Measurements from ENCODE around the gene ANKRD36C. TPM values are rescaled to one million over a fixed set of nuclear protein-coding genes. Genes with fewer than 3 reads are reported as not detected.
"Not testable (repeated sequence)": the region's sequence is repeated elsewhere in the genome, so short reads cannot be mapped to it uniquely, and the experiment has no call there.

ANKRD36C gene
- polyA plus RNA-seq, 1 donor (not counting 4 experiments of a cell fraction or from before 2014, with no cell fraction given) = 7.4 TPM

DNA sequence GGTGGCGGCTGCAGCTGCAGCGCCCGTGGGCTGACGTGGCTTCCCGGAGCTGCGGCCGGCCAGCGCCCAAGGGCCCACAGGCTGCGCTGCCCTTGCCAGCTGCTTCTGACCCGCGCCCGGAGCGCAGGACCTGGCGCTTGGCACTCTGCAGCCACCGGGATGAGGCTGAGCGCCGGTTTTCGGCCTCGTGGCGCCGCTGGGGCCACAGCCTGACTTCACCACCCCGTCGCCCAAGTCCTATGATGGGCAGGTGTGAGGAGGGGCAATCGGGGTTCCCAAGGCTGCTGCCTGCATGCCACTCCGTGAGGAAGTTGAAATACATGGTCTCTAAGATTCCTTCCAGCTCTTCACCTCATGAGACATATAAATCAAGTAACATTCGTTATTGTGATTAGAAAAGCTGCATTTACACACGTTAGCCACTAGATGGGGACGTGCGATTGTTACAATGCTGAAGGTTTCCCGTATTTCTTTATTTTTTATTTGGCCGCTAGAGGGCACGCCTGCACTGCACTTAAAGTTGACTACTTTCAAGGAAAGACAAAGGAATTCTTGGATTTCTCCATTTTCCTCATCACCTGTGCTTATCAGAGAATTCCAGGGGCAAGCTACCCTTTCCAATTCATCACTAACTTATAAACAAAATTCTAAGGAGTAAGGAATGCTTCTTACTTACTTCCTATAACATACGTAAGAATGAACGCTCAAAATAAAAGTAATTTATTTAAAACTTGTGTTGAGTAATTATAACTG, 1.1 kb upstream of the ANKRD36C start:
- H3K9me1 ChIP-seq (ENCODE audit: control insufficient read depth, extremely low read depth, insufficient read depth, low read length); FAIRE-seq; H3K79me2 ChIP-seq (ENCODE audit: control insufficient read depth, insufficient read depth, low read length); DNase-seq (ENCODE audit: low read depth, low spot score); H3K4me1 ChIP-seq (ENCODE audit: control insufficient read depth, extremely low read depth, insufficient read depth, low read length); H4K20me1 ChIP-seq (ENCODE audit: control insufficient read depth, extremely low read depth, insufficient read depth, low read length); H3K36me3 ChIP-seq (ENCODE audit: control insufficient read depth in 2 of 2, extremely low read depth in 1 of 2, insufficient read depth in 2 of 2, low read length in 2 of 2); H3K9me3 ChIP-seq (ENCODE audit: control insufficient read depth, low read depth, low read length); dilution Hi-C loops (cut with MboI; ENCODE audit: extremely low pct_ligation_motif_present, low sequenced_read_pairs); H3K27me3 ChIP-seq (ENCODE audit: control insufficient read depth, extremely low read depth, insufficient read depth, low read length): not testable (repeated sequence)
- peak overlapping the region; percentile 43 to 66 (median 63) for H3K4me3 ChIP-seq (ENCODE audit: control insufficient read depth in 2 of 3, extremely low read depth in 1 of 3, insufficient read depth in 2 of 3, low read depth in 1 of 3, low read length in 3 of 3)
- peak overlapping the region; percentile 75 for H3K9ac ChIP-seq (ENCODE audit: control insufficient read depth, extremely low read depth, insufficient read depth, low read length)
- peak overlapping the region; percentile 80 for H2AFZ ChIP-seq (ENCODE audit: control insufficient read depth, low read length)
- TF ChIP-seq, protein P1, sequence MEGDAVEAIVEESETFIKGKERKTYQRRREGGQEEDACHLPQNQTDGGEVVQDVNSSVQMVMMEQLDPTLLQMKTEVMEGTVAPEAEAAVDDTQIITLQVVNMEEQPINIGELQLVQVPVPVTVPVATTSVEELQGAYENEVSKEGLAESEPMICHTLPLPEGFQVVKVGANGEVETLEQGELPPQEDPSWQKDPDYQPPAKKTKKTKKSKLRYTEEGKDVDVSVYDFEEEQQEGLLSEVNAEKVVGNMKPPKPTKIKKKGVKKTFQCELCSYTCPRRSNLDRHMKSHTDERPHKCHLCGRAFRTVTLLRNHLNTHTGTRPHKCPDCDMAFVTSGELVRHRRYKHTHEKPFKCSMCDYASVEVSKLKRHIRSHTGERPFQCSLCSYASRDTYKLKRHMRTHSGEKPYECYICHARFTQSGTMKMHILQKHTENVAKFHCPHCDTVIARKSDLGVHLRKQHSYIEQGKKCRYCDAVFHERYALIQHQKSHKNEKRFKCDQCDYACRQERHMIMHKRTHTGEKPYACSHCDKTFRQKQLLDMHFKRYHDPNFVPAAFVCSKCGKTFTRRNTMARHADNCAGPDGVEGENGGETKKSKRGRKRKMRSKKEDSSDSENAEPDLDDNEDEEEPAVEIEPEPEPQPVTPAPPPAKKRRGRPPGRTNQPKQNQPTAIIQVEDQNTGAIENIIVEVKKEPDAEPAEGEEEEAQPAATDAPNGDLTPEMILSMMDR (optimal IDR thresholded peaks at IDR 0.05 in 1 of 3, IDR thresholded peaks at IDR 0.05 in 1 of 3, conservative IDR thresholded peaks at IDR 0.05 in 1 of 3; ENCODE audit: extremely low read depth in 1 of 3, insufficient read depth in 2 of 3, low read length in 3 of 3) = peak in 2 of 3 experiments; percentile 48 to 62
- H3K27ac ChIP-seq (ENCODE audit: control insufficient read depth, insufficient read depth, low read length) = peak overlapping the region; percentile 40
- peak overlapping the region; percentile 94 for H3K4me2 ChIP-seq (ENCODE audit: control insufficient read depth, extremely low read depth, insufficient read depth, low read depth, low read length)

DNA sequence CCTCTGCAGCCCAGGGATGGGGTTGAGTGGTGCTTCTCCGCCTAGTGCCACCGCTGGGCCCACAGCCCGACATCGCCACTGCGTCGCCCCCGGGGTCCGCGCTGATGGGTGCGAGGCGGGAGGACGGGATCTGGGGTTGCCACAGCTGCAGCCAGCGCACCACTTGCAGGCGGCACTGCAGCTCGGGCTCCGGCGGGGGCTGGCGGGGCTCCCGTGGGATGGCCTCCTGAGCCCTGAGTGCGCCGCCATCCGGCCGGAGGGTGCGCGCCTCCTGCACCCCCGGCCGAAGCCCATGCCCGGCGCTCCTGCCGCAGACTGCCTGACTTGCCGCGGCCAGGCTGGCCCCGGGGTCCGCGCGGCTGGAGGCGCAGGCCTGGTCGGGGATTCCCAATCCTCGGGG, 478 bp upstream of the ANKRD36C start:
- H3K27ac ChIP-seq (ENCODE audit: control insufficient read depth, insufficient read depth, low read length); H3K4me1 ChIP-seq (ENCODE audit: control insufficient read depth, extremely low read depth, insufficient read depth, low read length); H3K36me3 ChIP-seq (ENCODE audit: control insufficient read depth in 2 of 2, extremely low read depth in 1 of 2, insufficient read depth in 2 of 2, low read length in 2 of 2); H3K9me3 ChIP-seq (ENCODE audit: control insufficient read depth, low read depth, low read length); H3K79me2 ChIP-seq (ENCODE audit: control insufficient read depth, insufficient read depth, low read length); DNase-seq (ENCODE audit: low read depth, low spot score); FAIRE-seq; H3K9me1 ChIP-seq (ENCODE audit: control insufficient read depth, extremely low read depth, insufficient read depth, low read length); dilution Hi-C loops (cut with MboI; ENCODE audit: extremely low pct_ligation_motif_present, low sequenced_read_pairs); H3K27me3 ChIP-seq (ENCODE audit: control insufficient read depth, extremely low read depth, insufficient read depth, low read length); H4K20me1 ChIP-seq (ENCODE audit: control insufficient read depth, extremely low read depth, insufficient read depth, low read length): not testable (repeated sequence)
- Histone ChIP-seq H2AFZ (ENCODE audit: control insufficient read depth, low read length) (peak overlapping the region; percentile 80), H3K4me2 (ENCODE audit: control insufficient read depth, extremely low read depth, insufficient read depth, low read depth, low read length) (peak overlapping the region; percentile 94), H3K9ac (ENCODE audit: control insufficient read depth, extremely low read depth, insufficient read depth, low read length) (peak overlapping the region; percentile 75), H3K4me3 (ENCODE audit: control insufficient read depth in 2 of 3, extremely low read depth in 1 of 3, insufficient read depth in 2 of 3, low read depth in 1 of 3, low read length in 3 of 3) (peak overlapping the region; percentile 43 to 66 (median 63))

GRCh38 chr2:95990884-95991283, 740 bp downstream of the ANKRD36C start:
- dilution Hi-C loops (cut with MboI; ENCODE audit: extremely low pct_ligation_motif_present, low sequenced_read_pairs); H3K9ac ChIP-seq (ENCODE audit: control insufficient read depth, extremely low read depth, insufficient read depth, low read length); H3K9me1 ChIP-seq (ENCODE audit: control insufficient read depth, extremely low read depth, insufficient read depth, low read length); H3K9me3 ChIP-seq (ENCODE audit: control insufficient read depth, low read depth, low read length); DNase-seq (ENCODE audit: low read depth, low spot score); H3K27me3 ChIP-seq (ENCODE audit: control insufficient read depth, extremely low read depth, insufficient read depth, low read length); H3K4me2 ChIP-seq (ENCODE audit: control insufficient read depth, extremely low read depth, insufficient read depth, low read depth, low read length); H3K36me3 ChIP-seq (ENCODE audit: control insufficient read depth in 2 of 2, extremely low read depth in 1 of 2, insufficient read depth in 2 of 2, low read length in 2 of 2); H3K79me2 ChIP-seq (ENCODE audit: control insufficient read depth, insufficient read depth, low read length); H3K27ac ChIP-seq (ENCODE audit: control insufficient read depth, insufficient read depth, low read length); H4K20me1 ChIP-seq (ENCODE audit: control insufficient read depth, extremely low read depth, insufficient read depth, low read length); H2AFZ ChIP-seq (ENCODE audit: control insufficient read depth, low read length); H3K4me1 ChIP-seq (ENCODE audit: control insufficient read depth, extremely low read depth, insufficient read depth, low read length); FAIRE-seq: not testable (repeated sequence)
- peak overlapping the region in 1 of 3 experiments; percentile 66 for H3K4me3 ChIP-seq (ENCODE audit: control insufficient read depth in 2 of 3, extremely low read depth in 1 of 3, insufficient read depth in 2 of 3, low read depth in 1 of 3, low read length in 3 of 3)

- H3K4me1 ChIP-seq (ENCODE audit: control insufficient read depth, extremely low read depth, insufficient read depth, low read length); H3K36me3 ChIP-seq (ENCODE audit: control insufficient read depth in 2 of 2, extremely low read depth in 1 of 2, insufficient read depth in 2 of 2, low read length in 2 of 2); FAIRE-seq; H3K79me2 ChIP-seq (ENCODE audit: control insufficient read depth, insufficient read depth, low read length); H3K9me3 ChIP-seq (ENCODE audit: control insufficient read depth, low read depth, low read length); H3K27me3 ChIP-seq (ENCODE audit: control insufficient read depth, extremely low read depth, insufficient read depth, low read length); H3K4me2 ChIP-seq (ENCODE audit: control insufficient read depth, extremely low read depth, insufficient read depth, low read depth, low read length); H3K4me3 ChIP-seq (ENCODE audit: control insufficient read depth in 2 of 3, extremely low read depth in 1 of 3, insufficient read depth in 2 of 3, low read depth in 1 of 3, low read length in 3 of 3); H4K20me1 ChIP-seq (ENCODE audit: control insufficient read depth, extremely low read depth, insufficient read depth, low read length); H3K27ac ChIP-seq (ENCODE audit: control insufficient read depth, insufficient read depth, low read length); H2AFZ ChIP-seq (ENCODE audit: control insufficient read depth, low read length); DNase-seq (ENCODE audit: low read depth, low spot score); dilution Hi-C loops (cut with MboI; ENCODE audit: extremely low pct_ligation_motif_present, low sequenced_read_pairs); H3K9ac ChIP-seq (ENCODE audit: control insufficient read depth, extremely low read depth, insufficient read depth, low read length); H3K9me1 ChIP-seq (ENCODE audit: control insufficient read depth, extremely low read depth, insufficient read depth, low read length): not testable (repeated sequence)
Measured at GRCh38 chr2:95951662-95952061, 40.0 kb downstream of the ANKRD36C start.

All from keratinocyte (primary cell).